K562 (cell line): ENCODE data around the gene CD300LB. TPM values are rescaled to one million over a fixed set of nuclear protein-coding genes. Genes with fewer than 3 reads are reported as not detected.
A peak's percentile ranks its signal among the peaks of the same experiment; 100 is the strongest.

Source experiments
- ATAC-seq: fragments of 200-7000 bp; cut with Tn5 transposase; 3 replicates; pipeline ENCODE4 v1.9.1; 2020; ENCODE audit warnings: moderate library complexity
- BruUV-seq: library from RNA; stranded (reverse); fragments of 400-500 nt; replicated peaks from 2 replicates; lab custom pipeline; 2021; lab: Mats Ljungman, UMichigan
- CTCF ChIA-PET: fragments of 300-600 bp; formaldehyde crosslinking; extraction: SDS; loops from one replicate; lab custom pipeline; 2021; ENCODE audit warnings: low intra/inter-chr PET ratio; lab: Yijun Ruan, JAX
- POLR2A ChIA-PET: fragments of 300-600, 350-650 bp; sonication (Branson Sonifier 250); formaldehyde crosslinking; extraction: SDS; loops from one replicate; lab custom pipeline; 2021; ENCODE audit warnings: antibody characterized with exemption, inconsistent platforms; lab: Yijun Ruan, JAX
- DNase-seq, 4 experiments: peaks; one replicate each; pipeline versions ENCODE4 v3.0.0 to v3.0.0-alpha.2; 2011 to 2018; ENCODE audit warnings: low spot score in 3 of 4, mixed read lengths in 3 of 4; ENCODE audit errors: extremely low read depth in 1 of 4
- FAIRE-seq: peaks from 2 replicates; lab custom pipeline; 2011; peaks lifted over from hg19 to GRCh38; lab: Jason Lieb, UNC
- H2AFZ ChIP-seq: 2 replicates; pipeline ENCODE4 v1.6.0; 2011; ENCODE audit warnings: low read depth, low read length, control low read depth, inconsistent platforms
- H3K27ac ChIP-seq: fragments of 200-600 bp; 3 replicates; pipeline ENCODE4 v1.8.0; 2011; ENCODE audit warnings: low read depth, mild to moderate bottlenecking, control low read depth, inconsistent platforms, low read length, moderate library complexity, mixed read lengths; ENCODE audit errors: extremely low read depth
- H3K27me3 ChIP-seq, 2 experiments: fragments of 300-600 bp in 1 of 2; 2 replicates in 1 of 2; 3 replicates in 1 of 2; pipeline versions ENCODE4 v1.6.0 to v1.8.0; 2011; ENCODE audit warnings: inconsistent platforms in 2 of 2, low read length in 2 of 2, mild to moderate bottlenecking in 1 of 2, mixed read lengths in 1 of 2, moderate library complexity in 1 of 2; ENCODE audit not compliant: control insufficient read depth in 2 of 2, insufficient read depth in 2 of 2
- H3K36me3 ChIP-seq: fragments of 300-600 bp; 3 replicates; pipeline ENCODE4 v1.8.0; 2011; ENCODE audit warnings: mild to moderate bottlenecking, low read length, inconsistent platforms; ENCODE audit not compliant: control insufficient read depth, insufficient read depth
- H3K4me1 ChIP-seq, 2 experiments: fragments of 200-600 bp in 1 of 2; replicated peaks in 1 of 2; 2 replicates in 1 of 2; 3 replicates in 1 of 2; pipeline versions ENCODE4 v1.5.1 to v1.8.0; 2011; ENCODE audit warnings: inconsistent platforms in 2 of 2, low read length in 2 of 2, mild to moderate bottlenecking in 1 of 2, mixed read lengths in 1 of 2, moderate library complexity in 1 of 2; ENCODE audit not compliant: control insufficient read depth in 2 of 2, insufficient read depth in 2 of 2
- H3K4me2 ChIP-seq: 2 replicates; pipeline ENCODE4 v1.6.1; 2011; ENCODE audit warnings: low read length, control low read depth, inconsistent platforms, mixed read lengths; ENCODE audit not compliant: insufficient read depth
- H3K4me3 ChIP-seq: fragments of 200-600 bp; sonication (generic), shearing (Covaris generic); 2 replicates; pipeline ENCODE4 v1.5.1; 2016; ENCODE audit warnings: control low read depth, inconsistent platforms
- H3K79me2 ChIP-seq: fragments of 200-600 bp; 3 replicates; pipeline ENCODE4 v1.8.0; 2011; ENCODE audit warnings: low read length, inconsistent platforms; ENCODE audit not compliant: control insufficient read depth, insufficient read depth
- H3K9ac ChIP-seq, 2 experiments: 2 replicates each; pipeline versions ENCODE4 v1.6.0 to v1.6.1; 2011; ENCODE audit warnings: low read depth in 2 of 2, low read length in 2 of 2, control low read depth in 1 of 2, inconsistent platforms in 1 of 2, mild to moderate bottlenecking in 1 of 2, mixed read lengths in 1 of 2; ENCODE audit not compliant: insufficient read depth in 1 of 2
- H3K9me1 ChIP-seq: one replicate; pipeline ENCODE4 v1.6.0; 2011; ENCODE audit warnings: inconsistent platforms, mild to moderate bottlenecking, low read length, moderate library complexity; ENCODE audit not compliant: control insufficient read depth, insufficient read depth
- H3K9me3 ChIP-seq: replicated peaks from 2 replicates; pipeline ENCODE4 v1.5.1; 2011; ENCODE audit warnings: low read depth, low read length, inconsistent platforms; ENCODE audit not compliant: control insufficient read depth, insufficient read depth
- H4K20me1 ChIP-seq: replicated peaks from 2 replicates; pipeline ENCODE4 v1.6.1; 2011; ENCODE audit warnings: low read length, inconsistent platforms, mixed read lengths; ENCODE audit not compliant: control insufficient read depth, insufficient read depth
- BDP1 ChIP-seq: IDR thresholded peaks from 3 replicates; pipeline ENCODE4 v1.6.1; 2011; ENCODE audit not compliant: insufficient read length, insufficient read depth
- C11orf30 ChIP-seq: fragments of 450-650 bp; IDR thresholded peaks from 2 replicates; pipeline ENCODE4 v1.6.1; 2016; ENCODE audit warnings: low read depth, mild to moderate bottlenecking
- CBFA2T2 ChIP-seq: fragments of 450-650 bp; conservative IDR thresholded peaks from 2 replicates; pipeline ENCODE4 v1.6.1; 2017; ENCODE audit warnings: mild to moderate bottlenecking
- CHD2 ChIP-seq: IDR thresholded peaks from 2 replicates; pipeline ENCODE4 v1.6.1; 2011; ENCODE audit warnings: low read depth, low read length
- FOS ChIP-seq: IDR thresholded peaks from 3 replicates; pipeline ENCODE4 v1.6.1; 2011; ENCODE audit not compliant: insufficient read length; ENCODE audit errors: extremely low read depth
- FOSL1 ChIP-seq: fragments of 200-800 bp; sonication (Bioruptor generic); conservative IDR thresholded peaks from 2 replicates; pipeline ENCODE4 v1.6.1; 2016; ENCODE audit warnings: missing genetic modification characterization, missing compliant biosample characterization
- FOXK2 ChIP-seq, 2 experiments: fragments of 450-650 bp; IDR thresholded peaks in 1 of 2; conservative IDR thresholded peaks in 1 of 2; 2 replicates each; pipeline ENCODE4 v1.6.1; 2016; ENCODE audit warnings: low read depth in 2 of 2, mild to moderate bottlenecking in 1 of 2
- KDM4B ChIP-seq, 2 experiments: fragments of 450-650 bp in 1 of 2; sonication (generic) in 1 of 2; IDR thresholded peaks; 2 replicates each; pipeline ENCODE4 v1.6.1; 2016 to 2017; ENCODE audit warnings: borderline replicate concordance in 2 of 2, antibody characterized with exemption in 1 of 2, low read depth in 1 of 2, mild to moderate bottlenecking in 1 of 2
- NCOA1 ChIP-seq: fragments of 450-650 bp; IDR thresholded peaks from 2 replicates; pipeline ENCODE4 v1.6.1; 2016; ENCODE audit warnings: low read depth
- PHTF2 ChIP-seq: fragments of 250-450 bp; sonication (Bioruptor Pico); IDR thresholded peaks from 2 replicates; pipeline ENCODE4 v1.5.0; 2021; ENCODE audit warnings: mild to moderate bottlenecking
- POLR2H ChIP-seq: IDR thresholded peaks from 2 replicates; pipeline ENCODE4 v1.6.1; 2016; ENCODE audit warnings: missing genetic modification characterization, low read depth, mild to moderate bottlenecking, control low read depth, missing compliant biosample characterization, moderate library complexity
- PTBP1 ChIP-seq: fragments of 200-400 bp; formaldehyde crosslinking; IDR thresholded peaks from 2 replicates; pipeline ENCODE4 v1.6.1; 2017; ENCODE audit warnings: low read depth, low read length
- SMAD2 ChIP-seq: fragments of 150-350 bp; IDR thresholded peaks from 2 replicates; pipeline ENCODE4 v1.6.1; 2014; ENCODE audit warnings: low read depth, mild to moderate bottlenecking, low read length
- SOX6 ChIP-seq: fragments of 450-650 bp; IDR thresholded peaks from 2 replicates; pipeline ENCODE4 v1.6.1; 2014; ENCODE audit warnings: mild to moderate bottlenecking
- TEAD1 ChIP-seq, 2 experiments: fragments of 450-650 bp in 1 of 2; sonication (generic) in 1 of 2; formaldehyde crosslinking; IDR thresholded peaks; 2 replicates each; pipeline versions ENCODE4 v1.4.0 to v1.8.0; 2020 to 2022; ENCODE audit warnings: mild to moderate bottlenecking in 2 of 2, missing genetic modification reagents in 1 of 2
- TFAM ChIP-seq: fragments of 250-450 bp; sonication (Bioruptor Pico); conservative IDR thresholded peaks from 2 replicates; pipeline ENCODE4 v1.5.0; 2021; ENCODE audit warnings: mild to moderate bottlenecking, moderate library complexity
- TRIM24 ChIP-seq, 2 experiments: fragments of 450-650 bp; IDR thresholded peaks; 2 replicates each; pipeline ENCODE4 v1.6.1; 2016
- ZNF224 ChIP-seq: sonication (generic); formaldehyde crosslinking; IDR thresholded peaks from 2 replicates; pipeline ENCODE4 v1.8.0; 2022; ENCODE audit warnings: mild to moderate bottlenecking, missing genetic modification reagents
- WGBS: fragments of 100-300 bp; shearing (Covaris generic); methylation state at CpG from one replicate; pipeline ENCODE4 v1.1.6; 2016; ENCODE audit warnings: low coverage, mixed read lengths; ENCODE audit not compliant: insufficient coverage; ENCODE audit errors: missing lambda C conversion rate; 5-methylcytosine and 5-hydroxymethylcytosine counted together
- in situ Hi-C: fragments of 300-500 bp; cut with MboI; formaldehyde crosslinking; loops from 4 replicates; pipeline ENCODE4 v1.15.0; 2018; ENCODE audit warnings: inconsistent platforms, mixed read lengths
- intact Hi-C: fragments of 100-400 bp; cut with micrococcal nuclease; formaldehyde crosslinking; loops from 2 replicates; pipeline ENCODE4 v1.14.2; 2022
- polyA plus RNA-seq, 8 experiments: library from polyadenylated mRNA; depleted of rRNA in 4 of 8; stranded (reverse) in 5 of 8; unstranded in 3 of 8; fragments of >200 nt; fragmentation: Nextera tagmentation in 2 of 8; fragmentation: Illumina TruSeq in 1 of 8; extraction: Ambion mirVana in 2 of 8; extraction: Trizol in 1 of 8; gene quantifications; 2 replicates each; pipeline versions ENCODE4 v1.2.1 to v1.2.3, GENCODE V29; 2011 to 2014; ENCODE audit warnings: inconsistent platforms in 1 of 8, missing spikeins in 1 of 8
- total RNA-seq, 7 experiments: library from RNA; depleted of rRNA in 6 of 7; stranded (reverse); fragments of >200 nt in 6 of 7; fragmentation: Illumina TruSeq in 2 of 7; extraction: Trizol in 2 of 7; gene quantifications; 2 replicates each; pipeline versions ENCODE4 v1.2.1 to v1.2.3, GENCODE V29; 2011 to 2021; ENCODE audit warnings: low replicate concordance in 1 of 7
- TF ChIP-seq, protein P1 (sequence below): fragments of 200-800 bp; sonication (Bioruptor generic); IDR thresholded peaks from 2 replicates; pipeline ENCODE4 v1.6.1; 2017; ENCODE audit warnings: missing genetic modification characterization, missing compliant biosample characterization
- TF ChIP-seq, protein P2 (sequence below), 2 experiments: fragments of 200-800 bp in 1 of 2; sonication (Bioruptor generic) in 1 of 2; sonication (generic) in 1 of 2; formaldehyde crosslinking in 1 of 2; IDR thresholded peaks in 1 of 2; conservative IDR thresholded peaks in 1 of 2; 2 replicates each; pipeline versions ENCODE4 v1.5.0 to v1.6.1; 2016 to 2020; ENCODE audit warnings: missing compliant biosample characterization in 1 of 2, missing genetic modification characterization in 1 of 2, missing genetic modification reagents in 1 of 2

The CD300LB gene
- total and polyA plus RNA-seq, 9 of the 15 experiments (the other 6 are each of a cell fraction or from before 2014, with no cell fraction given): not detected

DNA sequence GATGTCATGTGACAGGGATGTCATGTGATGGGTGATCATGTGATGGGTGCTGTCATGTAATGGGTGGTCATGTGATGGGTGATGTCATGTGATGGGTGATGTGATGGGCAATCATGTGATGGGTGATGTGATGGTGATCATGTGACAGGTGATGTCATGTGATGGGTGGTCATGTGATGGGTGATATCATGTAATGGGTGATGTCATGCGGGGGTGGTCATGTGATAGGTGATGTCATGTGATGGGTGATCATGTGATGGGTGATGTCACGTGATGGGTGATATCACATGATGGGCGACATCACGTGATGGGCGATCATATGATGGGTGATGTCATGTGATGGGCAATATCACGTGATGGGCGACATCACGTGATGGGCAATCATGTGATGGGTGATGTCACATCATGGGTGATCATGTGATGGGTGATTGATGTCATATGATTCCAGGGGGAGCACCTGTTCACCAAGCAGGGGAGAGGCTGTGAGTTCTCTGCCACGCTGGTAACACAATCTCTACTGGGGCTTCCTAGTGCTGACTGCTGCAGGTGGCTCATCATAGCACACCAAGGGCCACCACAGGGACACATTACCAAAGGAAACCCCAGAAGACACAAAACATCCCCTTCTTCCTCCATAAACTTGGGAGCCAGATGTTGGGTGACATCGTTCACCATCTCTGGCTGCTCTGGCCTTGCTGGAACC is 16.5 kb downstream of the CD300LB start:
- in situ Hi-C loops: no loop called here
- no peak overlapping the region for H3K4me3 ChIP-seq
- no peaks in the 10 kb centered on the region for H3K9me1 ChIP-seq
- peak overlapping the region; percentile 74; the same call in 2 of the 3 replicates for H3K27ac ChIP-seq
- no peak overlapping the region for H3K9ac ChIP-seq
- CTCF ChIA-PET: interaction anchor here (0.6 kb wide), 1 partner anchor 276 kb away, joined by 3 read pairs; no protein-coding TSS in a partner anchor
- no peak for ATAC-seq
- POLR2A ChIA-PET: no interaction called here
- intact Hi-C loops: no loop called here
- no peaks in the 10 kb centered on the region for H3K27me3 ChIP-seq
- no peaks in the 10 kb centered on the region for H3K79me2 ChIP-seq
- H3K9me3 ChIP-seq: peaks cover 13% of the 10 kb centered on the region
- no peak overlapping the region for H3K4me2 ChIP-seq
- no peaks in the 10 kb centered on the region; the same call in 2 of the 3 replicates for H3K36me3 ChIP-seq
- no peaks in the 10 kb centered on the region for H3K4me1 ChIP-seq
- peak; percentile 9 to 23 (median 18) for DNase-seq
- peak overlapping the region; percentile 56; the same call in 1 of the 2 replicates for H2AFZ ChIP-seq
- BruUV-seq: no TSS peak
- 3% methylated on average over 10 of the region's 10 CpGs for WGBS
- FAIRE-seq: no peak
- no peaks in the 10 kb centered on the region for H4K20me1 ChIP-seq
- TF ChIP-seq PHTF2 (CRISPR knock-in tag): no peak
- TF ChIP-seq CBFA2T2: peak; percentile 97
- peak; percentile 66 for TF ChIP-seq FOS
- no peak for TF ChIP-seq BDP1
- TF ChIP-seq NCOA1: peak; percentile 95
- no peak for TF ChIP-seq SMAD2
- peak in 1 of 2 experiments; percentile 70; a peak in 2 of 4 replicates for TF ChIP-seq FOXK2 (conservative IDR thresholded peaks at IDR 0.05 in 1 of 2, IDR thresholded peaks at IDR 0.05 in 1 of 2; ENCODE audit: low read depth in 2 of 2)
- TF ChIP-seq ZNF224 (CRISPR knock-in tag): no peak
- peak; percentile 91 for TF ChIP-seq C11orf30
- no peak for TF ChIP-seq TFAM
- no peak for TF ChIP-seq CHD2
- TF ChIP-seq, protein P1, sequence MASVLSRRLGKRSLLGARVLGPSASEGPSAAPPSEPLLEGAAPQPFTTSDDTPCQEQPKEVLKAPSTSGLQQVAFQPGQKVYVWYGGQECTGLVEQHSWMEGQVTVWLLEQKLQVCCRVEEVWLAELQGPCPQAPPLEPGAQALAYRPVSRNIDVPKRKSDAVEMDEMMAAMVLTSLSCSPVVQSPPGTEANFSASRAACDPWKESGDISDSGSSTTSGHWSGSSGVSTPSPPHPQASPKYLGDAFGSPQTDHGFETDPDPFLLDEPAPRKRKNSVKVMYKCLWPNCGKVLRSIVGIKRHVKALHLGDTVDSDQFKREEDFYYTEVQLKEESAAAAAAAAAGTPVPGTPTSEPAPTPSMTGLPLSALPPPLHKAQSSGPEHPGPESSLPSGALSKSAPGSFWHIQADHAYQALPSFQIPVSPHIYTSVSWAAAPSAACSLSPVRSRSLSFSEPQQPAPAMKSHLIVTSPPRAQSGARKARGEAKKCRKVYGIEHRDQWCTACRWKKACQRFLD (CRISPR knock-in tag): peak; percentile 79; the same call in 1 of the 2 replicates
- TF ChIP-seq TEAD1 (CRISPR knock-in tag; IDR thresholded peaks at IDR 0.05): no peak; a peak in 1 of 4 replicates
- TF ChIP-seq POLR2H (tag): no peak
- TF ChIP-seq PTBP1: no peak
- TF ChIP-seq SOX6: peak; percentile 8; the same call in 1 of the 2 replicates
- TF ChIP-seq, protein P2, sequence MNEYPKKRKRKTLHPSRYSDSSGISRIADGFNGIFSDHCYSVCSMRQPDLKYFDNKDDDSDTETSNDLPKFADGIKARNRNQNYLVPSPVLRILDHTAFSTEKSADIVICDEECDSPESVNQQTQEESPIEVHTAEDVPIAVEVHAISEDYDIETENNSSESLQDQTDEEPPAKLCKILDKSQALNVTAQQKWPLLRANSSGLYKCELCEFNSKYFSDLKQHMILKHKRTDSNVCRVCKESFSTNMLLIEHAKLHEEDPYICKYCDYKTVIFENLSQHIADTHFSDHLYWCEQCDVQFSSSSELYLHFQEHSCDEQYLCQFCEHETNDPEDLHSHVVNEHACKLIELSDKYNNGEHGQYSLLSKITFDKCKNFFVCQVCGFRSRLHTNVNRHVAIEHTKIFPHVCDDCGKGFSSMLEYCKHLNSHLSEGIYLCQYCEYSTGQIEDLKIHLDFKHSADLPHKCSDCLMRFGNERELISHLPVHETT (CRISPR knock-in tag; conservative IDR thresholded peaks at IDR 0.05 in 1 of 2, IDR thresholded peaks at IDR 0.05 in 1 of 2): peak in 1 of 2 experiments; percentile 39; a peak in 2 of 4 replicates
- peak in 1 of 2 experiments; percentile 81; a peak in 3 of 4 replicates for TF ChIP-seq KDM4B (IDR thresholded peaks at IDR 0.05; ENCODE audit: borderline replicate concordance in 2 of 2, low read depth in 1 of 2)
- TF ChIP-seq FOSL1 (tag): peak; percentile 86
- peak; percentile 100 for TF ChIP-seq TRIM24 (IDR thresholded peaks at IDR 0.05)
